ENCODE results near the gene WDSUB1. TPM values are rescaled to one million over a fixed set of nuclear protein-coding genes. Genes with fewer than 3 reads are reported as not detected.

The WDSUB1 gene
- total and polyA plus RNA-seq, 9 of the 15 experiments (the other 6 are each of a cell fraction or from before 2014, with no cell fraction given) = 5.2 to 13.7 (median 9.4) TPM

- TF ChIP-seq NRF1 (conservative IDR thresholded peaks at IDR 0.05 in 1 of 2, IDR thresholded peaks at IDR 0.05 in 1 of 2) = no peak
- TF ChIP-seq ZNF639 (CRISPR knock-in tag; conservative IDR thresholded peaks at IDR 0.05 in 1 of 2, IDR thresholded peaks at IDR 0.05 in 1 of 2) = no peak
- no peak for TF ChIP-seq PTTG1 (tag; IDR thresholded peaks at IDR 0.05; ENCODE audit: low read depth)
These were observed 5.7 kb upstream of the WDSUB1 start (continued) for GRCh38 chr2:159292157-159292556.

GRCh38 chr2:159290289-159290907 is 3.9 kb upstream of the WDSUB1 start:
- Histone ChIP-seq H3K9ac (ENCODE audit: insufficient read depth in 1 of 2, low read depth in 2 of 2, low read length in 2 of 2) (no peak overlapping the region), H3K4me2 (ENCODE audit: insufficient read depth, low read length) (no peak overlapping the region), H3K4me1 (replicated peaks in 1 of 2; ENCODE audit: control insufficient read depth in 2 of 2, insufficient read depth in 2 of 2, low read length in 2 of 2) (peaks cover 24 to 27% of the 10 kb centered on the region in 2 experiments), H3K4me3 (no peak overlapping the region), H3K27me3 (ENCODE audit: control insufficient read depth in 2 of 2, insufficient read depth in 2 of 2, low read length in 2 of 2) (no peaks in the 10 kb centered on the region), H3K36me3 (ENCODE audit: control insufficient read depth, insufficient read depth, low read length) (no peaks in the 10 kb centered on the region), H4K20me1 (replicated peaks; ENCODE audit: control insufficient read depth, insufficient read depth, low read length) (no peaks in the 10 kb centered on the region), H3K9me1 (ENCODE audit: control insufficient read depth, insufficient read depth, low read length) (no peaks in the 10 kb centered on the region), H3K27ac (ENCODE audit: extremely low read depth, low read depth, low read length) (no peak overlapping the region), H2AFZ (ENCODE audit: low read depth, low read length) (peak overlapping the region; percentile 52), H3K79me2 (ENCODE audit: control insufficient read depth, insufficient read depth, low read length) (peaks cover 11% of the 10 kb centered on the region), H3K9me3 (replicated peaks; ENCODE audit: control insufficient read depth, insufficient read depth, low read depth, low read length) (no peaks in the 10 kb centered on the region)
- ATAC-seq = no peak
- in situ Hi-C loops (cut with MboI) = no loop called here
- 30% methylated on average over 7 of the region's 7 CpGs for WGBS (ENCODE audit: insufficient coverage, low coverage, missing lambda C conversion rate)
- intact Hi-C loops (cut with micrococcal nuclease) = no loop called here
- FAIRE-seq = no peak
- peak in 1 of 4 experiments; percentile 49 for DNase-seq (ENCODE audit: extremely low read depth in 1 of 4, low spot score in 3 of 4)
- BruUV-seq (replicated peaks) = no TSS peak
- POLR2A ChIA-PET = interaction anchor here (1.3 kb wide), 2 partner anchors 12 to 422 kb away, joined by 3 to 4 read pairs; partner anchors contain the start of gene MARCHF7
- CTCF ChIA-PET (ENCODE audit: low intra/inter-chr PET ratio) = no interaction called here
- no peak for TF ChIP-seq ZNF436 (CRISPR knock-in tag; IDR thresholded peaks at IDR 0.05)
- no peak for TF ChIP-seq IRF9 (tag; IDR thresholded peaks at IDR 0.05)
- no peak for TF ChIP-seq NELFE (IDR thresholded peaks at IDR 0.05; ENCODE audit: insufficient read depth, insufficient read length)
- no peak for TF ChIP-seq CTCFL (IDR thresholded peaks at IDR 0.05; ENCODE audit: borderline replicate concordance, insufficient read depth, low read depth, low read length, poor library complexity, severe bottlenecking)
- no peak for TF ChIP-seq DIDO1 (tag; IDR thresholded peaks at IDR 0.05; ENCODE audit: low read depth)
- no peak for TF ChIP-seq NEUROD1 (IDR thresholded peaks at IDR 0.05; ENCODE audit: borderline replicate concordance, low read depth, low read length, partially characterized antibody)
- 0 out of 6 replicates have a peak, but pooled peaks of 1 of the 3 experiments have one; percentile 7 for TF ChIP-seq CTCF (IDR thresholded peaks at IDR 0.05 in 2 of 3, conservative IDR thresholded peaks at IDR 0.05 in 1 of 3; ENCODE audit: insufficient read depth in 2 of 3, low read depth in 1 of 3, low read length in 3 of 3)
- no peak for TF ChIP-seq ZNF696 (CRISPR knock-in tag; conservative IDR thresholded peaks at IDR 0.05)
- no peak for TF ChIP-seq PTBP1 (IDR thresholded peaks at IDR 0.05; ENCODE audit: low read depth, low read length)
- TF ChIP-seq KAT8 (IDR thresholded peaks at IDR 0.05; ENCODE audit: low read depth) = no peak

Data from K562 (cell line).